MM.1S (cell line): ENCODE measurements around the gene NIM1K.

ENCODE experiments used
- EZH2phosphoT487 ChIP-seq: fragments of 300-600 bp; sonication (generic); IDR thresholded peaks from 2 replicates; pipeline ENCODE4 v1.6.1; 2018; ENCODE audit warnings: antibody characterized with exemption, low read length
- TF ChIP-seq, protein P1 (sequence below): fragments of 300-600 bp; sonication (generic); IDR thresholded peaks from 2 replicates; pipeline ENCODE4 v1.5.1; 2016; ENCODE audit warnings: antibody characterized with exemption, low read length, mixed read lengths

DNA sequence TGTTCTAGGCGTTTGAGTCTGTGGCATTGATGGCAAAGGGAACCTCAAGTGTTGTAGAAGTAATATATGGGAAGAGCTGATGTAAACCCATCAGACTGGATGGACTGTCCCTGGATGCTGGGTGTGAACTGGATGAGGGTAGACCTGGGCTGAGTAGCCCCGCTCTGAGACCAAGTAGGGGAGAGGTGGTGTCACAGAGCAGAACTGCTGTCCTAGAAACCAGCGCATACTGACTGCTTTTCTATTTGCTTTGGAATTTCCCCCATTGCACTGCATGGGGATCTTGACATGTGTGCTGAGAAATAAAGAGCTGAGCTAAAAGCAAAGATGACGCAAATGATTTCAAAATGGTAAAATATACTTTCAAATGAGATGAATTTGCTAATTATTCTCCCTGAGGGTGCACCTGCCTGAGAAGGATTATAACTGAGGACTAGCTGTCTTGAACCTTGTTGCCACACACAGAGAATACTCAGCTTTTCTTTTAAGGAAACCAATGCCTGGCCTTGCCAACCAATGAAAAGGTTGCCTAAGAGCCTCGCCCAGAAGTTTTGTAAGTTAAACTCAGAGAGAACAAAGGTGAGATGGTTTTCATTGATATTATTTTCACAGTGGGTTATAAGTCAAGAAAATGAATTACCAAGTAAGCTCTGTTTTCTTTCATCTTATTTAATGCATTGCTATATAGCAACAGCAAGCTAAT, 44.8 kb downstream of the NIM1K start:
- TF ChIP-seq, protein P1, sequence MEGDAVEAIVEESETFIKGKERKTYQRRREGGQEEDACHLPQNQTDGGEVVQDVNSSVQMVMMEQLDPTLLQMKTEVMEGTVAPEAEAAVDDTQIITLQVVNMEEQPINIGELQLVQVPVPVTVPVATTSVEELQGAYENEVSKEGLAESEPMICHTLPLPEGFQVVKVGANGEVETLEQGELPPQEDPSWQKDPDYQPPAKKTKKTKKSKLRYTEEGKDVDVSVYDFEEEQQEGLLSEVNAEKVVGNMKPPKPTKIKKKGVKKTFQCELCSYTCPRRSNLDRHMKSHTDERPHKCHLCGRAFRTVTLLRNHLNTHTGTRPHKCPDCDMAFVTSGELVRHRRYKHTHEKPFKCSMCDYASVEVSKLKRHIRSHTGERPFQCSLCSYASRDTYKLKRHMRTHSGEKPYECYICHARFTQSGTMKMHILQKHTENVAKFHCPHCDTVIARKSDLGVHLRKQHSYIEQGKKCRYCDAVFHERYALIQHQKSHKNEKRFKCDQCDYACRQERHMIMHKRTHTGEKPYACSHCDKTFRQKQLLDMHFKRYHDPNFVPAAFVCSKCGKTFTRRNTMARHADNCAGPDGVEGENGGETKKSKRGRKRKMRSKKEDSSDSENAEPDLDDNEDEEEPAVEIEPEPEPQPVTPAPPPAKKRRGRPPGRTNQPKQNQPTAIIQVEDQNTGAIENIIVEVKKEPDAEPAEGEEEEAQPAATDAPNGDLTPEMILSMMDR, result no peak
- no peak for TF ChIP-seq EZH2phosphoT487
